ENCODE data around the gene IGFN1.

DNA sequence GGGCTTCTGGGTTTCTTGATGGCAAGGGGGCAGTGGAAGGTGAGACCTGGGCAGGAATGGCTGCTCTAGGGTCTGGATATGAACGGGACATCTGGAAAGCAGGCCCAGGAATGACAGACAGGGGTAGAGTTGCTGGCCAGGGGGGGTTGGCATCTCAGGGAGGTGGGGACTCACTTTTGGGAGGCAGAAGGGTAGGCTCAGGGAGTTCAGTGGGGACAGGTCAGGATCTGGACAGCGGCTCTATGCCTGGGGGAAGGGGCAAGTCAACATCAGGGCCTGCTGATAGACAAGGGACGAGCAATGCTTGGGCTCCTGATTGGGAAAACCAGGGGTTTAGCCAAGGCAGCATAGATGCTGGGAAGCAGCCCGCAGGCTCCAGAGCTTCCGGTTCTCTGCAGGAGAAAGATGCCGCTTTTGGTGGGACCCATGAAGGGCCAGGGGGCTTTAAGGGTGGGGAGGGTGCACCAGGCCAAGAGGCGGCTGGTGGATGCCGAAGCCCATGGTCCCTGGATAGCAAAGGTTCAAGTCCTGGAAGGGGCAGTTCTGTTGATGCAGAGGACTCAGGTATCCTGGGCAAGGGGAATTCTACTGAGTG lies 21.9 kb downstream of the IGFN1 start:
- TF ChIP-seq CTCF (conservative IDR thresholded peaks at IDR 0.05) (no peak), EZH2 (IDR thresholded peaks at IDR 0.05; ENCODE audit: low read depth) (no peak)
